NCI-H446 treated with DMSO at 0.1 percent for 48 hours (cell line): ENCODE data around the gene SPTBN4.

ENCODE experiments used
- DNase-seq: peaks from one replicate; lab custom pipeline; 2025; lab: John Stamatoyannopoulos, UW

SPTBN4 gene

DNA sequence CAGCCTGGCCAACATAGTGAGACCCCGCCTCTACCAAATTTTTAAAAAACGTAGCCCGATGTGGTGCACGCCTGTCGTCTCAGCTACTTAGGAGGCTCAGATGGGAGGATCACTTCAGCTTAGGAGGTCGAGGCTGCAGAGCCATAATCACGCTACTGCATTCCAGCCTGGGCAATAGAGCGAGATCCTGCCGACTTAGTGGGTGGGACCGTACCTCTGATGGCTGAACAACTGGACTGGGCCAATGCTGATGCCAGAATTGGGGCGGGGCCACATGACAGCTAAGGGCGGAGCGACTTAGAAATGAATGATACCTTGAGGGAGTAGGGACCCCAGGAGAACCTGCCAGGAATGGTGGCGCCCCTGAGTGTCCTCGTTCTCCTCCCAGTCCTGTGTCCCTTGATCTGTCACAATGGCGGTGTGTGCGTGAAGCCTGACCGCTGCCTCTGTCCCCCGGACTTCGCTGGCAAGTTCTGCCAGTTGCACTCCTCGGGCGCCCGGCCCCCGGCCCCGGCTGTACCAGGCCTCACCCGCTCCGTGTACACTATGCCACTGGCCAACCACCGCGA, 137.9 kb downstream of the SPTBN4 start:
- no peak for DNase-seq

- peak; percentile 31 for DNase-seq
Measured at GRCh38 chr19:40605216-40605971, 138.6 kb downstream of the SPTBN4 start.

DNA sequence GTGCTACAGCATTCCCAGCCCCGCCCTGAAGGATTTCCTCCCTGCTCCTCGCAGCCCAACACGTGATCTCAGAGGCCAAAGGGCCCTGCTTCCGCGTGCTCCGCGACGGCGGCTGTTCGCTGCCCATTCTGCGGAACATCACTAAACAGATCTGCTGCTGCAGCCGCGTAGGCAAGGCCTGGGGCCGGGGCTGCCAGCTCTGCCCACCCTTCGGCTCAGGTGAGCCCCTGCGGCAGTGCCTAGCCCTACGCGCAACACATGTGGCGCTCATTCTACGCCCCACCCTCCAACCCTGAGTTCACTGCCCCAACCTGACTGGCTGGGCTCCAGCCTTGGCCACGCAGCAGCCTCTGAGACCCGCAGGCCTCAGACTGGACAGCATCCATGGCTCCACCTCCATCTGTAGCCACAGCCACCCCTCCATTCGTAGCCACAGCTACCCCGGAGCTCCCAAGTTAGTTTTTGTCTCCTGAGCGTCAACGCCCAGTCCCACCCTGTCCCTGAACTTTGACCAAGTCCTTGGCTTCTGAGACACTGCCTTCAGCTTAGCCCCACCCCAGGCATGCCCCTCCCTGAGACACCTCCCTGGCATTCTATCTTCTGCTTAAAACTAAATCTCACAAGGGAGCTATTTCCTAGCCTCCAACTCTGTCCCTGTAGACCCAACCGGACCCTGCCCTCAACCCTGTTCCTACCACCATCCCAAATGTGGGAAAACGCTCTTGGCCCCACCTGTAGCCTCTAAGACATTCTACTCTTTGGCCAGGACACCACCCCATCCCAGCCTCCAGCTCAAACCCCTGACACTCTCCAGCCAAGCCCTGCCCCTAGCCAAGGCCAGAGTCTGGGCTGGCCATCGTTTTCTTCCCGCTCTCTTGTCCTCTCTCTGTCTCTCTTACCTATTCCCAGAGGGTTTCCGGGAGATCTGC, 140.8 kb downstream of the SPTBN4 start:
- no peak for DNase-seq

DNA sequence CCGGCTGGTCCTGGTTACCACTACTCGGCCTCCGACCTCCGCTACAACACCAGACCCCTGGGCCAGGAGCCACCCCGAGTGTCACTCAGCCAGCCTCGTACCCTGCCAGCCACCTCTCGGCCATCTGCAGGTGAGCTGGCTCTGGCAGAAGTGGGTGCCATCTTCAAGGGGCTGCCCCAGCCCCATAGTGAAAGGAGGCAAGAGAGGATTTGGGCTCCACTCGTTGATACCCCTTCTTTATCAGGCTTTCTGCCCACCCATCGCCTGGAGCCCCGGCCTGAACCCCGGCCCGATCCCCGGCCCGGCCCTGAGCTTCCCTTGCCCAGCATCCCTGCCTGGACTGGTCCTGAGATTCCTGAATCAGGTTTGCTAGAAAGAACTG, 141.4 kb downstream of the SPTBN4 start:
- no peak for DNase-seq

- no peak for DNase-seq
Measured at GRCh38 chr19:40608957-40609356, 142.2 kb downstream of the SPTBN4 start.

DNA sequence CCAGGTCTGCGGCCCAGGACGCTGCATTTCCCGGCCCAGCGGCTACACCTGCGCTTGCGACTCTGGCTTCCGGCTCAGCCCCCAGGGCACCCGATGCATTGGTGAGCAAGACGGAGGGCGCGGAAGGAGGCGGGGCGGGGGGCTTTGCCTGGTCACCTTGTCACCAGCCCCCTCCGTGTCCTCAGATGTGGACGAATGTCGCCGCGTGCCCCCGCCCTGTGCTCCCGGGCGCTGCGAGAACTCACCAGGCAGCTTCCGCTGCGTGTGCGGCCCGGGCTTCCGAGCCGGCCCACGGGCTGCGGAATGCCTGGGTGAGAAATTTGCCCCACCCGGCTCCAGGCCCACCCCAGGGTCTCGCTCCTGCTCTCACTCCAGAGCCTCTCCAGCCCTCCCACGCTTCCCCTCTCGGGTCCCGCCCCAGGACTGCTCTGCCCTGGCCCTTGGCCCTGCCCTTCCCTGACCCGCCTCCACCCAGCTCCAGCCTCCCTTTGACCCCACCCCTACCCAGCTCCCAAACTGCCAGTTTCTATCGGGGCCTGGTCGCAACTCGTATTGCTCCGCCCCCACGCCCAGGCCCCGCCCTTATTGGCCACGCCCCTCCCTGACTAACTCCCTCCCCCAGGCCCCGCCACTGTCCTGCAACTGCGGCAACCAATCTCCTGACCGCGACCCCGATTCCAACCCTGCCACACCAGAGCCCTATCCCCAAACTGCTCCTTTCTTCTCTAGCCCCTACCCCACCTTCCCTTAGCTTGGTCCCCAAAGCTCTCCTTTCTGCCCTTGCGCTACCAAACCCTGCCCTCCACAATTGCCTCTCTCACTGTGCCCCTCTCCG, 143.0 kb downstream of the SPTBN4 start:
- DNase-seq: peak; percentile 6

DNA sequence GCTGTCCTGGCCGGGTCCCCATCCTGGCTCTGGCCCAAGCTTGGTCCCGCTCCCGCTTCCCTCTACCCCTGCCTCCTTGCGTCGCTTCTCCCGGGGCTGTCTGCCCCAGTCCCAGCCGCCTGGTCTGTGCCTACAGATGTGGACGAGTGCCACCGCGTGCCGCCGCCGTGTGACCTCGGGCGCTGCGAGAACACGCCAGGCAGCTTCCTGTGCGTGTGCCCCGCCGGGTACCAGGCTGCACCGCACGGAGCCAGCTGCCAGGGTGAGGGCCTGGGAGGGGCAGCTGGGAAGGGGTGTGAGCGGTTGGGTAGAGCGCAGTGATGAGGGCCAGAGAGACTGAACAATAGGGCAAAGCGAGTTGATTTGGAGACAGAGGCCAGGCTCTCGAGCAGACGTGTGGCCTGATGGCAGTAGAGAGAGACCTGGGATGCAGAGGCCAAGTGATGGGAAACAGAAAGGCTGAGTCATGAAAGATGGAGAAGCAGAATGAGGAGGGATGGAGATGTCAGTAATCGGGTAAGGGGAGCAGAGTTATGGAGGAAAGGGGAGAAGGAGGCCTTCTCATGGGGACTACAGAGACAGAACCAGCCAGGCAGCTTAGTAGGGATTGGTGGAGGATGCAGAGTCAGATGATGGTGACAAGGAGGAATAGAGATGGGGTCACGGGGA, 143.7 kb downstream of the SPTBN4 start:
- no peak for DNase-seq

DNA sequence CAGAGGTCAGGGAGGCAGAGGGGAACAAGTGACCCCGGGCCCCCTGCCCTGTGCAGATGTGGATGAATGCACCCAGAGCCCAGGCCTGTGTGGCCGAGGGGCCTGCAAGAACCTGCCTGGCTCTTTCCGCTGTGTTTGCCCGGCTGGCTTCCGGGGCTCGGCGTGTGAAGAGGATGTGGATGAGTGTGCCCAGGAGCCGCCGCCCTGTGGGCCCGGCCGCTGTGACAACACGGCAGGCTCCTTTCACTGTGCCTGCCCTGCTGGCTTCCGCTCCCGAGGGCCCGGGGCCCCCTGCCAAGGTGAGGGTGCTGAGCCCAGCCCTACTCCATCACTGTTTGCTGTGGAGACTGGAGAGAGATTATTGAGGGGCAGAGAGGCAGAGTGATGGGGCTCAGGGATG, 144.3 kb downstream of the SPTBN4 start:
- DNase-seq: no peak

DNA sequence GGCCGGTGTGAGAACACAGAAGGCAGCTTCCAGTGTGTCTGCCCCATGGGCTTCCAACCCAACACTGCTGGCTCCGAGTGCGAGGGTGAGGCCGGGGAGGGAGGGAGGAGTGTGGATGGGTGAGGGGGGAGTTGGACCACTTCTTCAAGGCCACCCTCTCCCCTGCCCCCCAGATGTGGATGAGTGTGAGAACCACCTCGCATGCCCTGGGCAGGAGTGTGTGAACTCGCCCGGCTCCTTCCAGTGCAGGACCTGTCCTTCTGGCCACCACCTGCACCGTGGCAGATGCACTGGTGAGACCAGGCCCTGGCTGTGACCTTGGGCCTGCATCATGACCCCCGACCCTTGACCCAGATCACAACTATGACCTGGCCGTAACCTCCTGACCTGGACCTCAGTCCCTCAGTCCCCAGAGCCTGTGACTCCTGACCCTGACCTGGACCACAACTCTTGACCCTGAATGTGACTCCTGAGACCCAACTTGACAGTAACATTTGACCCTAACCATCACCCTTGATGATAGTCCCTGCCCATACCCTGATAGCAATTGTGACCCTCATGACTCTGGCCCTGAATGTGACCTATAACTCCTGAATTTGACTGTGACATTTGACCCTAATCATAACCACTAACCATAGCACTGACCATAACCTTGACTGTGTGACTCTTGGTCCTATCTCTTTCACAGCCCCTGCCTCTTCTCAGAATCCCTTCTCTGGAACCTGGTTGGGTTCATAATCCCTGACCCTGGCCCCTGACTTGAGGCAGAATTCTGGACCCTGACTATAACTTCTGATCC, 145.3 kb downstream of the SPTBN4 start:
- DNase-seq: no peak

GRCh38 chr19:40612831-40613689, 146.3 kb downstream of the SPTBN4 start:
- no peak for DNase-seq

DNA sequence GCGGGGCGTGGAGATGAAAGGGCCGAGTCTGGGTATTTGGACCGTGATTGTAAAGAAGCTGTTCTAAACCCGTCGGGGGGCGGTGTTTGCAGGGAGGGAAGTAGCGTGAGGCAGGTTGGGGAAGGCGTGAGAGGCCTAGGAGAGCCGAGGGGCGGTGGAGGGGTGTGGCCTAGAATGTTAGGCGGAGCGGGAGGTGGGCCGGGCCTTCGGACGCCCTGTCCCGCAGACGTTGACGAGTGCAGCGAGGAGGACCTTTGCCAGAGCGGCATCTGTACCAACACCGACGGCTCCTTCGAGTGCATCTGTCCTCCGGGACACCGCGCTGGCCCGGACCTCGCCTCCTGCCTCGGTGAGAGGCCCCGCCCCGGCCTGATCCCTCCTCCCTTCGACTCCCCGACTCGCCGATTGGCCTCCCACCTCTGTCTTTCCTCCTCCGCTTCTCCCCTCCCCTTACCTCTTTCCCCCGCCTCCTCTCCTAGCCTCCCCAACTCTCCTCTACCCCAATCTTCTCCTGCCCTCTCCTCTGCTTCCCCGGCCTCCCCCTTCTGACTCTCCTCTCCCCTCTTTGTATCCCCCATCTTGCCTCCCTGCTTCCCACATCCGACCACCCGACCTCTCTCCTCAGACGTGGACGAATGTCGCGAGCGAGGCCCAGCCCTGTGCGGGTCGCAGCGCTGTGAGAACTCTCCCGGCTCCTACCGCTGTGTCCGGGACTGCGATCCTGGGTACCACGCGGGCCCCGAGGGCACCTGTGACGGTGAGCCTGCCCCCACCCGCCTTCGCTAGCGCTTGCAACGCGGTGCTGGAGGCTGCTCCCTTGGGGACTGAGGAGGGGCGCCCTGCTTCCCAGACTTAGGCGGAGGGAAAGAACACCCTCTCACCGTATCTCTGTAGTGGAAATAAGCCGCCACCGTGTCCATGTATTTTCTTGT, 147.2 kb downstream of the SPTBN4 start:
- DNase-seq: peak; percentile 67

- peak; percentile 63 for DNase-seq
Measured at GRCh38 chr19:40614622-40615411, 148.0 kb downstream of the SPTBN4 start.

GRCh38 chr19:40616178-40616577, 149.4 kb downstream of the SPTBN4 start:
- no peak for DNase-seq

DNA sequence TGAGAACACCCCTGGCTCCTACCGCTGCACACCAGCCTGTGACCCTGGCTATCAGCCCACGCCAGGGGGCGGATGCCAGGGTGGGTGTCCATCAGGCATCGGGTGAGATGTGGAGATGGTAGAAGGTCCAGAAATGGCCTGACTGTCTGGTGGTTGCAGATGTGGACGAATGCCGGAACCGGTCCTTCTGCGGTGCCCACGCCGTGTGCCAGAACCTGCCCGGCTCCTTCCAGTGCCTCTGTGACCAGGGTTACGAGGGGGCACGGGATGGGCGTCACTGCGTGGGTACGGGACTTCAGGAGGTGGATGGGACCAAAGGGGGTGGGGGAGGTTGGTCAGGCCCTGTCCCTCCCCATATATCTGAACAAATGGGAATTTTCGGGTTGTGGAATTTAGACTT, 150.1 kb downstream of the SPTBN4 start:
- no peak for DNase-seq

DNA sequence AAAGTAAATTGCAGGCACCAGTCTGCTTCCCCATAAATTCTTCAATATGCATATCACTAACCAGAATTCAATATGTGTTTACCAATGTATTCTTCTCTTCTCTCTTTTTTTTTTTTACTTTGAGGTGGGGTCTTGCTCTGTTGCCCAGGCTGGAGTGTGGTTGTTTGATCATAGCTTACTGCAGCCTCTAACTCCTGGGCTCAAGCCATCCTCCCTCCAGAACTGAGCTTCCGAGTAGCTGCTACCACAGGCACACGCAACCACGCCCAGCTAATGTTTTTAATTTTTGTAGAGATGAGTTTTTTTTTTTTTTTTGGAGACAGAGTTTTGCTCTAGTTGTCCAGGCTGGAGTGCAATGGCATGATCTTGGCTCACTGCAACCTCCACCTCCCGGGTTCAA, 151.2 kb downstream of the SPTBN4 start:
- no peak for DNase-seq

DNA sequence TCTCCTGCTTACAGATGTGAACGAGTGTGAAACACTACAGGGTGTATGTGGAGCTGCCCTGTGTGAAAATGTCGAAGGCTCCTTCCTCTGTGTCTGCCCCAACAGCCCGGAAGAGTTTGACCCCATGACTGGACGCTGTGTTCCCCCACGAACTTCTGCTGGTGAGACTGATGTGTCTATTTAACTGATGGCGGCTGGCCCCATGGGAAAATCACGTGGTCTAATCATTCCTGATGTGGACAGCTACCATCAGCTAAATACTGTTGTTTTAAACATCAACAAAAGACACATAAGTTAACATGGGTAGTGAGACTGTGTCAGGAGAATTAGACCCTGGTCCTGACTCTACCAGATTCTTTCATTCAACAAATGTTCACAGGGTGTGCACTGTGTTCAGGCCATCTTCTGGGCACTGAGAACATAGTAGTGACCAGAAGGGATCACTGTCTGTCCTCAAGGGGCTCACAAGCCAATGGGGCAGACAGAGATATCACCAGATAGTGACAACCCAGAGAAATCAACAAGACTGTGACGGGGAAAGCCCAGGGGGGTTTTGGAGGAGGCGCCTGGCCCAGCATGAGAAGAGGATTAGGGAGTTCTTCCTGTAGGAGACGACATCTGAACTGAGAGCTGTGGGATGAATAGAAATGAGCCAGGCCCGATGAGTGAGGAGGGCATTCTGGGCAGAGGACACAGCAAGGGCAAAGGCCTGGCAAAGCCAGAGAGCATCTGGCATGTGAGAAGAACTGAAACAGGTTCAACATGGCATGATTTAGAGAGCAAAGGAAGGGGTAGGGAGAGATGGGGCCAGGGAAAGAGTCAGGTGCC, 152.7 kb downstream of the SPTBN4 start:
- DNase-seq: no peak

DNA sequence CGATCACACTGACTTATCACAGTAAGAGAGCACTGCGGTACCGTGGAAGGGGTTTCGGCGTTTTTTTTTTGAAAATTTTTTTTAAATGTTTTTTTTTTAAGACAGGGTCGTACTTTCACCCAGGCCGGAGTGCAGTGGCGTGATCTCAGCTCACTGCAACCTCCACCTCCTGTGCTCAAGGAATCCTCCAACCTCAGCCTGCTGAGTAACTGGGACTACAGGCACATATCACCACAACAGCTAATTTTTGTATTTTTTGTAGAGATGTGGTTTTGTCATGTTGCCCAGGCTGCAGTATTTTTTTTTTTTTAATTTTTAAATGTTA, 153.3 kb downstream of the SPTBN4 start:
- DNase-seq: no peak
